Calu3 (cell line): Measurements from ENCODE around the gene PRUNE2. TPM values are rescaled to one million over a fixed set of nuclear protein-coding genes. Genes with fewer than 3 reads are reported as not detected.

Source experiments
- BruUV-seq: library from RNA; stranded (reverse); fragments of 400-500 nt; replicated peaks from 2 replicates; lab custom pipeline; 2021; lab: Mats Ljungman, UMichigan
- CTCF ChIA-PET: fragments of 300-600 bp; sonication (Branson Sonifier 250); formaldehyde crosslinking; loops from one replicate; lab custom pipeline; 2022; ENCODE audit warnings: antibody characterized with exemption; lab: Charles Lee
- DNase-seq: peaks from one replicate; pipeline ENCODE4 v3.0.0; 2022
- H3K27ac Mint-ChIP-seq: one replicate; pipeline ENCODE4 v1.8.0; 2022; ENCODE audit warnings: mixed read lengths; ENCODE audit not compliant: unreplicated experiment
- H3K27me3 Mint-ChIP-seq: one replicate; pipeline ENCODE4 v1.8.0; 2022; ENCODE audit warnings: mixed read lengths; ENCODE audit not compliant: unreplicated experiment
- H3K36me3 Mint-ChIP-seq: one replicate; pipeline ENCODE4 v1.8.0; 2022; ENCODE audit warnings: mild to moderate bottlenecking, moderate library complexity, mixed read lengths; ENCODE audit not compliant: insufficient read depth, unreplicated experiment
- H3K4me1 Mint-ChIP-seq: one replicate; pipeline ENCODE4 v1.8.0; 2022; ENCODE audit warnings: mild to moderate bottlenecking, low read depth, mixed read lengths; ENCODE audit not compliant: unreplicated experiment
- H3K4me3 Mint-ChIP-seq: one replicate; pipeline ENCODE4 v1.8.0; 2022; ENCODE audit warnings: mild to moderate bottlenecking, low read depth, moderate library complexity, mixed read lengths; ENCODE audit not compliant: unreplicated experiment
- H3K9me3 Mint-ChIP-seq: one replicate; pipeline ENCODE4 v1.8.0; 2022; ENCODE audit warnings: low read depth, mixed read lengths; ENCODE audit not compliant: unreplicated experiment
- intact Hi-C: fragments of 100-400 bp; cut with micrococcal nuclease; formaldehyde crosslinking; loops from one replicate; pipeline ENCODE4 v1.10.0; 2022; ENCODE audit not compliant: unreplicated experiment
- total RNA-seq: library from RNA; stranded (reverse); gene quantifications from 2 replicates; pipeline ENCODE4 v1.2.3, GENCODE V29; 2022
- TF ChIP-seq, protein P1 (sequence below): fragments of 200-600 bp; IDR thresholded peaks from one replicate; pipeline ENCODE4 v1.8.0; 2022; ENCODE audit warnings: antibody characterized with exemption; ENCODE audit not compliant: unreplicated experiment

The PRUNE2 gene
- total RNA-seq, 1 experiment from 2014 or later = 0.07 TPM

DNA sequence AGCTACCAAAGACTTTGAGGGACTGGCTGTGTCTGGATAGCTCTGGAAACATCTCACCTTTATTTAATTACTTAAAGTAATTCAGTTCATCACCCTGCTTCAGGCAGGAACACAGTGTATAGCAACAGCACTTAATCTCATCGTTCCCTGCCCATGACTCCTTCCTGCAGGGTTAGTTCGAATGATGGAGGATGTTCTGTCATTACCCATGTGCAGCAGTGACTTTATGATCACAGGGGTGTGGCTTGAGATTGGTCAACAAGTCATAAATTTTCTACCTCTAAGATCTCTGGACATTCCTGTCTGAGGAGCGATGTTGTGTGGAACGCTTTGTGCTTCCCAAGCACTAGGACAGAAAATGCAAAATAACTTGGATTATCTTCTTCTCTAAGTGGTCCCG lies 37.1 kb upstream of the PRUNE2 start:
- H3K27me3 Mint-ChIP-seq = no peaks in the 10 kb centered on the region
- CTCF ChIA-PET = no interaction called here
- DNase-seq = no peak
- H3K27ac Mint-ChIP-seq = no peak overlapping the region
- TF ChIP-seq, protein P1, sequence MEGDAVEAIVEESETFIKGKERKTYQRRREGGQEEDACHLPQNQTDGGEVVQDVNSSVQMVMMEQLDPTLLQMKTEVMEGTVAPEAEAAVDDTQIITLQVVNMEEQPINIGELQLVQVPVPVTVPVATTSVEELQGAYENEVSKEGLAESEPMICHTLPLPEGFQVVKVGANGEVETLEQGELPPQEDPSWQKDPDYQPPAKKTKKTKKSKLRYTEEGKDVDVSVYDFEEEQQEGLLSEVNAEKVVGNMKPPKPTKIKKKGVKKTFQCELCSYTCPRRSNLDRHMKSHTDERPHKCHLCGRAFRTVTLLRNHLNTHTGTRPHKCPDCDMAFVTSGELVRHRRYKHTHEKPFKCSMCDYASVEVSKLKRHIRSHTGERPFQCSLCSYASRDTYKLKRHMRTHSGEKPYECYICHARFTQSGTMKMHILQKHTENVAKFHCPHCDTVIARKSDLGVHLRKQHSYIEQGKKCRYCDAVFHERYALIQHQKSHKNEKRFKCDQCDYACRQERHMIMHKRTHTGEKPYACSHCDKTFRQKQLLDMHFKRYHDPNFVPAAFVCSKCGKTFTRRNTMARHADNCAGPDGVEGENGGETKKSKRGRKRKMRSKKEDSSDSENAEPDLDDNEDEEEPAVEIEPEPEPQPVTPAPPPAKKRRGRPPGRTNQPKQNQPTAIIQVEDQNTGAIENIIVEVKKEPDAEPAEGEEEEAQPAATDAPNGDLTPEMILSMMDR = no peak
- no peak overlapping the region for H3K4me3 Mint-ChIP-seq
- intact Hi-C loops = no loop called here
- BruUV-seq = no TSS peak
- no peaks in the 10 kb centered on the region for H3K9me3 Mint-ChIP-seq
- H3K4me1 Mint-ChIP-seq = no peaks in the 10 kb centered on the region
- H3K36me3 Mint-ChIP-seq = no peaks in the 10 kb centered on the region

DNA sequence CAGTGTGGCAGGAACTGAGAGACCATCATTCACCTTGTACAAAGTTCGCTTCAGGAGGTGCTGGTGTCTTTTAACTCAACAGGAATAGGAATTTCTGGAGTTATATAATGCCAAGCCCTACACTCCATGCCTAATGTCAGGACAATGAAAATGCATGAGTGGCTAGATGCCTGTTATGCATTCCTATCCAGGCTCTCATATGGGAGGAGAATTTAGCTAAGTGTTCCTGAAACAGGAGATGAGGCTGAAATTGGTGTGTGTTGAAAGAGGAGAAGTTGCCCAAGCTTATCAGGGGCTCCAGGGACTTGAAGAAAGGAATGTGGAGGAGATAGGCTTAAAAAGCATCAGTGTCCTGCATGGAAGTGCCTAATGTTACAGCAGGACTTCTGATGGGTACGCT lies 26.8 kb upstream of the PRUNE2 start:
- no peaks in the 10 kb centered on the region for H3K36me3 Mint-ChIP-seq
- no peak for DNase-seq
- TF ChIP-seq, protein P1 = no peak
- no peaks in the 10 kb centered on the region for H3K9me3 Mint-ChIP-seq
- H3K27ac Mint-ChIP-seq = no peak overlapping the region
- BruUV-seq = no TSS peak
- H3K4me1 Mint-ChIP-seq = no peaks in the 10 kb centered on the region
- CTCF ChIA-PET = no interaction called here
- intact Hi-C loops = no loop called here
- no peak overlapping the region for H3K4me3 Mint-ChIP-seq
- no peaks in the 10 kb centered on the region for H3K27me3 Mint-ChIP-seq

DNA sequence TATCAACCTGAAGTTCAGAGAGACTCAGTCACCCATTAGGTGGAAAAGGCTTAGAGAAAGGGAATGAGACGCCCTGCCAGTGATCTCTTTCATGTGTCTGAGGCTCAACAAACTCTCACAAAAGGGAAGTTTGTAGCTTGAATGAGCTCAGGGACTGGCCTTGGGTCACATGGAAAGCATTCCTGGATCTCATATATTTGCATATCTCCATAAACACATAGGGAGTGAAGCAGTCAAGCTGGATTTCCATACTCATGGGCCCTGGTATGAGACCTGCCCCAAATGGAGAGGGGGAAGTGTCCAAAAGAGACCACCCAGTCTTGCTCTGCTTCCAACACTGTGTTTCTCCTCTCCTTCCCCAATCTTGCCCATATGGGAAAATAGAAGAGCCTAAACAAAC lies 26.4 kb upstream of the PRUNE2 start:
- H3K27me3 Mint-ChIP-seq = peaks cover 2% of the 10 kb centered on the region
- no peak overlapping the region for H3K27ac Mint-ChIP-seq
- TF ChIP-seq, protein P1 = no peak
- no peaks in the 10 kb centered on the region for H3K4me1 Mint-ChIP-seq
- H3K36me3 Mint-ChIP-seq = no peaks in the 10 kb centered on the region
- CTCF ChIA-PET = no interaction called here
- DNase-seq = no peak
- no peaks in the 10 kb centered on the region for H3K9me3 Mint-ChIP-seq
- no TSS peak for BruUV-seq
- H3K4me3 Mint-ChIP-seq = no peak overlapping the region
- intact Hi-C loops = no loop called here

DNA sequence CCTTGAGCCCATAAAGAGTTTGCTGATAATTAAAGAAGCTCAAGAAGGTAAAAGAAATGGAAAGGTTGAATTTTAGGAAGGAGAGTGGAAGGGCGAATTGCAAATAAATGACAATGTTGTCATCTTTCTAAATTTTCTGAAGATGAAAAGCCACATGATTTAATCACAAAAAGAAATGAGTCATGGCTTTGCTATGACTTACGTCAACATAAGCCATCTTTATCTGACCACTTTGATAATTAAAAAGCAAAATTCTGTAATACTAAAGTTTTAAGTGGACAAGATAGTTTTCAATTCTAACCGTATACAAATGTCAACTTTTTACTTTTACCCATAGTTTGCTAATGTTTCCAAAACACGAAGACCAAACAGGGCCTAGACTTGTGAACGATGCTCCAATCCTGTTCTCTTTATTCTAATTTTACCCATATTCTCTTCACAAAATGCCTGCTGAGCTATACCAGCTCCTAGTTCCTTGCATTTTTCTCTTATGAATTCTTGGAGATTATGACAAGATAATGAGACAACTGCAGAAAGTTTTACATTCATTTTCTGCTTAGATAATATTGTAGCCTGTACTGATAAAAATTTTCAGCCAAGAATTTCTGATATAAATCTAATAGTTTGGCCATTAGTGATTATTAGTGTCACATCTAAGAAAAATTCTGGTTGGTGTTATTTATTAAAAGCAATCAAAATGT lies 21.8 kb upstream of the PRUNE2 start:
- Mint-ChIP-seq H3K27ac (no peak overlapping the region), H3K4me1 (no peaks in the 10 kb centered on the region), H3K4me3 (no peak overlapping the region), H3K9me3 (no peaks in the 10 kb centered on the region), H3K36me3 (no peaks in the 10 kb centered on the region), H3K27me3 (peaks cover 12% of the 10 kb centered on the region)
- intact Hi-C loops = no loop called here
- TF ChIP-seq, protein P1 = no peak
- DNase-seq = no peak
- no TSS peak for BruUV-seq
- CTCF ChIA-PET = interaction anchor here (0.7 kb wide), 1 partner anchor 10 kb away, joined by 7 read pairs; no protein-coding TSS in a partner anchor
